A549 (cell line): ENCODE measurements around the gene SNRNP70. TPM values are rescaled to one million over a fixed set of nuclear protein-coding genes. Genes with fewer than 3 reads are reported as not detected.

ENCODE experiments used
- ATAC-seq, 2 experiments: fragments of 200-7000 bp in 1 of 2; fragments of >200 bp in 1 of 2; cut with Nextera tagmentation in 1 of 2; cut with Tn5 transposase in 1 of 2; 3 replicates each; pipeline versions ENCODE4 v1.8.0 to v1.9.1; 2018 to 2020; ENCODE audit warnings: mild to moderate bottlenecking in 1 of 2, moderate library complexity in 1 of 2
- CTCF ChIA-PET: fragments of 300-600 bp; sonication (Branson Sonifier 250); formaldehyde crosslinking; extraction: SDS; loops from one replicate; lab custom pipeline; 2021; ENCODE audit warnings: antibody characterized with exemption, inconsistent platforms; lab: Yijun Ruan, JAX
- POLR2A ChIA-PET: fragments of 350-600 bp; formaldehyde crosslinking; extraction: SDS; loops from one replicate; lab custom pipeline; 2021; ENCODE audit warnings: antibody characterized with exemption, inconsistent platforms; lab: Yijun Ruan, JAX
- DNase-seq, 2 experiments: peaks; one replicate each; pipeline versions ENCODE4 v3.0.0 to v3.0.0-alpha.2; 2011 to 2016; ENCODE audit warnings: low read depth in 1 of 2, low spot score in 1 of 2
- FAIRE-seq: peaks from 2 replicates; lab custom pipeline; 2011; peaks lifted over from hg19 to GRCh38; lab: Jason Lieb, UNC
- H3K27ac ChIP-seq, 2 experiments: fragments of >200 bp; sonication (Bioruptor Twin); formaldehyde crosslinking; 3 replicates each; pipeline ENCODE4 v1.5.1; 2016 to 2017
- H3K4me1 ChIP-seq: fragments of >200 bp; sonication (Bioruptor Twin); formaldehyde crosslinking; 3 replicates; pipeline ENCODE4 v1.6.1; 2016
- H3K4me2 ChIP-seq: fragments of >200 bp; sonication (Bioruptor Twin); formaldehyde crosslinking; 3 replicates; pipeline ENCODE4 v1.6.1; 2016
- H3K4me3 ChIP-seq: fragments of >200 bp; sonication (Bioruptor Twin); formaldehyde crosslinking; 3 replicates; pipeline ENCODE4 v1.5.1; 2016
- H3K9me3 ChIP-seq: fragments of >200 bp; sonication (Bioruptor Twin); formaldehyde crosslinking; 3 replicates; pipeline ENCODE4 v1.6.1; 2016
- CHD2 ChIP-seq: fragments of 150-350 bp; IDR thresholded peaks from 2 replicates; pipeline ENCODE4 v1.6.1; 2014; ENCODE audit warnings: low read length; ENCODE audit not compliant: partially characterized antibody
- EHF ChIP-seq: fragments of 250-450 bp; sonication (Bioruptor Pico); IDR thresholded peaks from 2 replicates; pipeline ENCODE4 v1.5.0; 2020; ENCODE audit warnings: mild to moderate bottlenecking
- EHMT2 ChIP-seq: fragments of 200-600 bp; sonication (generic); IDR thresholded peaks from 2 replicates; pipeline ENCODE4 v1.6.1; 2016; ENCODE audit warnings: antibody characterized with exemption, low read depth, mild to moderate bottlenecking, moderate library complexity
- ESRRA ChIP-seq: fragments of 150-350 bp; IDR thresholded peaks from 2 replicates; pipeline ENCODE4 v1.6.1; 2014; ENCODE audit warnings: mild to moderate bottlenecking, low read length, borderline replicate concordance
- HOXA7 ChIP-seq: fragments of 250-450 bp; sonication (Bioruptor Pico); IDR thresholded peaks from 2 replicates; pipeline ENCODE4 v1.5.0; 2020; ENCODE audit warnings: mild to moderate bottlenecking, moderate library complexity
- HOXB5 ChIP-seq: fragments of 250-450 bp; sonication (Bioruptor Pico); IDR thresholded peaks from 2 replicates; pipeline ENCODE4 v1.5.0; 2020; ENCODE audit warnings: mild to moderate bottlenecking, moderate library complexity
- MAFK ChIP-seq: fragments of 450-650 bp; IDR thresholded peaks from 2 replicates; pipeline ENCODE4 v1.6.1; 2014; ENCODE audit not compliant: partially characterized antibody
- NFE2L2 ChIP-seq: fragments of 150-350 bp; conservative IDR thresholded peaks from 2 replicates; pipeline ENCODE4 v1.6.1; 2014; ENCODE audit warnings: low read length
- NPAS2 ChIP-seq: fragments of 250-450 bp; sonication (Bioruptor Pico); IDR thresholded peaks from 2 replicates; pipeline ENCODE4 v1.8.0; 2022; ENCODE audit warnings: mild to moderate bottlenecking, moderate library complexity, borderline replicate concordance
- NR3C1 ChIP-seq: fragments of >200 bp; sonication (Bioruptor Twin); formaldehyde crosslinking; IDR thresholded peaks from 3 replicates; pipeline ENCODE4 v1.6.1; 2017
- RAD21 ChIP-seq, 2 experiments: fragments of >200 bp in 1 of 2; sonication (Bioruptor Twin) in 1 of 2; formaldehyde crosslinking in 1 of 2; IDR thresholded peaks in 1 of 2; conservative IDR thresholded peaks in 1 of 2; 2 replicates in 1 of 2; 3 replicates in 1 of 2; pipeline ENCODE4 v1.6.1; 2012 to 2018; ENCODE audit warnings: inconsistent platforms in 1 of 2
- SMC3 ChIP-seq: fragments of >200 bp; sonication (Bioruptor Twin); formaldehyde crosslinking; IDR thresholded peaks from 3 replicates; pipeline ENCODE4 v1.6.1; 2018; ENCODE audit warnings: inconsistent platforms
- SREBF2 ChIP-seq: fragments of 450-650 bp; IDR thresholded peaks from 2 replicates; pipeline ENCODE4 v1.6.1; 2014; ENCODE audit warnings: mild to moderate bottlenecking, moderate library complexity
- TFCP2L1 ChIP-seq: fragments of 250-450 bp; sonication (Bioruptor Pico); IDR thresholded peaks from 2 replicates; pipeline ENCODE4 v1.5.0; 2021; ENCODE audit warnings: mild to moderate bottlenecking
- TP53 ChIP-seq: fragments of 250-450 bp; sonication (Bioruptor Pico); IDR thresholded peaks from 2 replicates; pipeline ENCODE4 v1.5.0; 2021; ENCODE audit warnings: mild to moderate bottlenecking, moderate library complexity
- ZFP36 ChIP-seq: fragments of 450-650 bp; IDR thresholded peaks from 2 replicates; pipeline ENCODE4 v1.6.1; 2014; ENCODE audit warnings: borderline replicate concordance; ENCODE audit not compliant: partially characterized antibody
- ZNF302 ChIP-seq: fragments of 250-450 bp; sonication (Bioruptor Pico); IDR thresholded peaks from 2 replicates; pipeline ENCODE4 v1.9.0; 2021; ENCODE audit warnings: inconsistent platforms, mild to moderate bottlenecking, moderate library complexity
- ZSCAN20 ChIP-seq: fragments of 250-450 bp; sonication (Bioruptor Pico); IDR thresholded peaks from 2 replicates; pipeline ENCODE4 v1.8.0; 2022; ENCODE audit warnings: mild to moderate bottlenecking, moderate library complexity
- WGBS: methylation state at CpG from one replicate; pipeline ENCODE4 v1.1.6; 2017; ENCODE audit errors: missing lambda C conversion rate; 5-methylcytosine and 5-hydroxymethylcytosine counted together
- polyA plus RNA-seq, 4 experiments: library from polyadenylated mRNA; depleted of rRNA in 3 of 4; stranded (reverse); fragments of >200 nt; fragmentation: RNase III in 1 of 4; extraction: RNeasy Plus Mini Kit Qiagen cat#74134 plus additional on column Dnase treatment in 1 of 4; gene quantifications; 2 replicates in 3 of 4; 3 replicates in 1 of 4; pipeline ENCODE4 v1.2.3, GENCODE V29; 2011 to 2017
- TF ChIP-seq, protein P1 (sequence below): IDR thresholded peaks from 2 replicates; pipeline ENCODE4 v1.6.1; 2012
- TF ChIP-seq, protein P2 (sequence below): fragments of >200 bp; sonication (Bioruptor Twin); formaldehyde crosslinking; IDR thresholded peaks from 3 replicates; pipeline ENCODE4 v1.5.1; 2016
- TF ChIP-seq, protein P3 (sequence below): fragments of 250-450 bp; sonication (Bioruptor Pico); IDR thresholded peaks from 2 replicates; pipeline ENCODE4 v1.5.0; 2020; ENCODE audit warnings: low read depth, mild to moderate bottlenecking, moderate library complexity

Gene SNRNP70
- polyA plus RNA-seq, 2 of the 4 experiments (the other 2 are of a cell fraction) = 214 to 350 TPM

DNA sequence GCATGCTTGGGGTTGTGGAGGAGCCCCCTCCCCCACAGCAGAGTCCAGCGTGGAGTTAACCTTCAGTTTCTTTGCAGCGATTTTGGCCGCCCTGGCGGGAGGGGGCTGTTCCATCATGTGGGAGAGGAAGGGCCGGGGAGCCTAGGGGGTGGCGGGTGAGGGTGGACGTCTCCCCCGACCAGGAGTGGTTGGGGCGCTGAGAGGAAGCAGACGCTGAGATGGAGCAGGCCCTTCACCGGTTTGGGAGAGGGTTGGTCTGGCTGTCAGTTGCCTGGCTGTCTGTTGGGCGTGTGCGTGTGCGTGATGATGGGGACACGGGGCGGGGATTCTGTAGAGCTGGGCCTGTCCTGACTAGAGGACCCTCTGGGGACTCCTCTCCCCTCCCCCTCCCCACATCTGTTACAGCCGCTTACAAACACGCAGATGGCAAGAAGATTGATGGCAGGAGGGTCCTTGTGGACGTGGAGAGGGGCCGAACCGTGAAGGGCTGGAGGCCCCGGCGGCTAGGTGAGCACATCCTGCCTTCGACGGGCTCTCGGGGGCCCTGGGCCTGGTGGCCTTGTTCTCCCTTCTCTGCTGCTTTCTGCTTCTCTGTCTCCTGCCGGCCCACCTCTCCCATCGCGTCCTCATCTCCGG lies 19.1 kb downstream of the SNRNP70 start (continued):
- TF ChIP-seq CHD2 = no peak

DNA sequence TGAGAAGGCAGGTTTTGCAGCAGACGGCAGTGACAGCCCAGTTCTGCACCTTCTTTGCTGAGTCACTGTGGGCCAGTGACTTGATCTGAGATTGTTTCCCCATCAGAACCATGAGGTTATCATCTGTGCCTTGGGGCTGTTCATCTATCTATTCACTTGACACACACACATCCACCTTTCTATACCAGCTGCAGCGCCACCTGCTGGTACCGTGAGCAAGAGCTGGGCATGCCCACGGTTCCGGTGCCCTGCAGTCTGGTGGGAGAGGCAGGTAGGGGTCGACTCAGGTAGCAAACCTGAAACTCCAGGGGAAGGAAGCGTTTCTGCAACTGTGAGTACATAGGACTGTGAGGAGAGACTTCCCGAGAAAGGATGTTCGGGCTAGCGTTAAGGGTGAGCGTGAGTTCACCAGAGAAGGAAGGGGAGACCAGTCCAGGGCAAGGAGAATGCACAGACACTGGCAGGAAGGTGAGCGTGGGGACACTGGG lies 21.4 kb downstream of the SNRNP70 start:
- ATAC-seq = peak; percentile 63 to 80
- POLR2A ChIA-PET = interaction anchor here (0.6 to 1.7 kb wide), 2 partner anchors 9 to 20 kb away, joined by 3 to 6 read pairs; no protein-coding TSS in a partner anchor
- no peak overlapping the region for H3K4me2 ChIP-seq
- peak overlapping the region in 1 of 2 experiments; percentile 51; a peak in 4 of 6 replicates for H3K27ac ChIP-seq
- DNase-seq = peak; percentile 69 to 87
- no peaks in the 10 kb centered on the region for H3K9me3 ChIP-seq
- TF ChIP-seq TP53 (CRISPR knock-in tag) = 0 out of 2 replicates have a peak, but pooled peaks have one; percentile 58
- no peak for TF ChIP-seq ZNF302 (CRISPR knock-in tag)
- peak; percentile 83 for TF ChIP-seq NFE2L2
- no peak for TF ChIP-seq EHF
- TF ChIP-seq, protein P1, sequence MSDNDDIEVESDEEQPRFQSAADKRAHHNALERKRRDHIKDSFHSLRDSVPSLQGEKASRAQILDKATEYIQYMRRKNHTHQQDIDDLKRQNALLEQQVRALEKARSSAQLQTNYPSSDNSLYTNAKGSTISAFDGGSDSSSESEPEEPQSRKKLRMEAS = peak; percentile 64; the same call in 1 of the 2 replicates
- peak; percentile 60 for TF ChIP-seq SMC3
- TF ChIP-seq, protein P2, sequence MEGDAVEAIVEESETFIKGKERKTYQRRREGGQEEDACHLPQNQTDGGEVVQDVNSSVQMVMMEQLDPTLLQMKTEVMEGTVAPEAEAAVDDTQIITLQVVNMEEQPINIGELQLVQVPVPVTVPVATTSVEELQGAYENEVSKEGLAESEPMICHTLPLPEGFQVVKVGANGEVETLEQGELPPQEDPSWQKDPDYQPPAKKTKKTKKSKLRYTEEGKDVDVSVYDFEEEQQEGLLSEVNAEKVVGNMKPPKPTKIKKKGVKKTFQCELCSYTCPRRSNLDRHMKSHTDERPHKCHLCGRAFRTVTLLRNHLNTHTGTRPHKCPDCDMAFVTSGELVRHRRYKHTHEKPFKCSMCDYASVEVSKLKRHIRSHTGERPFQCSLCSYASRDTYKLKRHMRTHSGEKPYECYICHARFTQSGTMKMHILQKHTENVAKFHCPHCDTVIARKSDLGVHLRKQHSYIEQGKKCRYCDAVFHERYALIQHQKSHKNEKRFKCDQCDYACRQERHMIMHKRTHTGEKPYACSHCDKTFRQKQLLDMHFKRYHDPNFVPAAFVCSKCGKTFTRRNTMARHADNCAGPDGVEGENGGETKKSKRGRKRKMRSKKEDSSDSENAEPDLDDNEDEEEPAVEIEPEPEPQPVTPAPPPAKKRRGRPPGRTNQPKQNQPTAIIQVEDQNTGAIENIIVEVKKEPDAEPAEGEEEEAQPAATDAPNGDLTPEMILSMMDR = peak; percentile 93
- TF ChIP-seq MAFK = peak; percentile 91
- TF ChIP-seq RAD21 (conservative IDR thresholded peaks at IDR 0.05 in 1 of 2, IDR thresholded peaks at IDR 0.05 in 1 of 2) = peak; percentile 40 to 45; a peak in 4 of 5 replicates
- TF ChIP-seq, all 56 proteins: peak for 7
- WGBS = 44% methylated on average over 12 of the region's 12 CpGs
- peak; percentile 88 for FAIRE-seq
- H3K4me1 ChIP-seq = peaks cover 18% of the 10 kb centered on the region
- no peak overlapping the region for H3K4me3 ChIP-seq
- CTCF ChIA-PET = interaction anchor here (0.6 to 13.2 kb wide), 31 partner anchors 6 to 322 kb away, joined by 3 to 241 read pairs (median 6); partner anchors contain the start of genes GYS1, HRC, LIN7B and PPFIA3

DNA sequence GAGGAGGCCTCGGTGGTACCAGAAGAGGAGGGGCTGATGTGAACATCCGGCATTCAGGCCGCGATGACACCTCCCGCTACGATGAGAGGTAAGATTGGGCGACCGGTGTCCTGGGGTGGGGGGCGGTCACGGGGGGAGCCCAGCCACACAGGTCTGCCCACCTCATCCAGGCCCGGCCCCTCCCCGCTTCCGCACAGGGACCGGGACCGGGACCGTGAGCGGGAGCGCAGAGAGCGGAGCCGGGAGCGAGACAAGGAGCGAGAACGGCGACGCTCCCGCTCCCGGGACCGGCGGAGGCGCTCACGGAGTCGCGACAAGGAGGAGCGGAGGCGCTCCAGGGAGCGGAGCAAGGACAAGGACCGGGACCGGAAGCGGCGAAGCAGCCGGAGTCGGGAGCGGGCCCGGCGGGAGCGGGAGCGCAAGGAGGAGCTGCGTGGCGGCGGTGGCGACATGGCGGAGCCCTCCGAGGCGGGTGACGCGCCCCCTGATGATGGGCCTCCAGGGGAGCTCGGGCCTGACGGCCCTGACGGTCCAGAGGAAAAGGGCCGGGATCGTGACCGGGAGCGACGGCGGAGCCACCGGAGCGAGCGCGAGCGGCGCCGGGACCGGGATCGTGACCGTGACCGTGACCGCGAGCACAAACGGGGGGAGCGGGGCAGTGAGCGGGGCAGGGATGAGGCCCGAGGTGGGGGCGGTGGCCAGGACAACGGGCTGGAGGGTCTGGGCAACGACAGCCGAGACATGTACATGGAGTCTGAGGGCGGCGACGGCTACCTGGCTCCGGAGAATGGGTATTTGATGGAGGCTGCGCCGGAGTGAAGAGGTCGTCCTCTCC lies 22.6 kb downstream of the SNRNP70 start:
- 95% methylated on average over 92 of the region's 93 CpGs for WGBS

More for the DNA sequence above, 22.6 kb downstream of the SNRNP70 start:
- ChIA-PET CTCF (interaction anchor here (0.5 to 11.5 kb wide), 8 partner anchors 7 to 110 kb away, joined by 3 to 241 read pairs (median 4); partner anchors contain the start of gene CGB2), POLR2A (no interaction called here)
- Histone ChIP-seq H3K4me3 (no peak overlapping the region), H3K9me3 (no peaks in the 10 kb centered on the region), H3K4me2 (no peak overlapping the region), H3K4me1 (peaks cover 18% of the 10 kb centered on the region)
- FAIRE-seq (no peak), ATAC-seq (no peak), DNase-seq (no peak)
- TF ChIP-seq, protein P3, sequence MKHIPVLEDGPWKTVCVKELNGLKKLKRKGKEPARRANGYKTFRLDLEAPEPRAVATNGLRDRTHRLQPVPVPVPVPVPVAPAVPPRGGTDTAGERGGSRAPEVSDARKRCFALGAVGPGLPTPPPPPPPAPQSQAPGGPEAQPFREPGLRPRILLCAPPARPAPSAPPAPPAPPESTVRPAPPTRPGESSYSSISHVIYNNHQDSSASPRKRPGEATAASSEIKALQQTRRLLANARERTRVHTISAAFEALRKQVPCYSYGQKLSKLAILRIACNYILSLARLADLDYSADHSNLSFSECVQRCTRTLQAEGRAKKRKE = no peak
- no peak for TF ChIP-seq NPAS2 (CRISPR knock-in tag)
- no peak for TF ChIP-seq SREBF2
- TF ChIP-seq HOXB5 = no peak
- no peak for TF ChIP-seq ESRRA
- TF ChIP-seq CHD2 = no peak
- TF ChIP-seq ZSCAN20 = no peak
- TF ChIP-seq TFCP2L1 (CRISPR knock-in tag) = no peak
- no peak for TF ChIP-seq HOXA7 (CRISPR knock-in tag)
- TF ChIP-seq, protein P2 = no peak
- no peak for TF ChIP-seq ZFP36
- no peak for TF ChIP-seq NR3C1
- no peak for TF ChIP-seq EHMT2
- TF ChIP-seq SMC3 = no peak
- TF ChIP-seq, all 56 proteins: peak for 0
- H3K27ac ChIP-seq = no peak overlapping the region
